Retina (tissue), 1 donor: ENCODE results near the gene AQP2.
"Not testable (repeated sequence)": the region's sequence is repeated elsewhere in the genome, so short reads cannot be mapped to it uniquely, and the experiment has no call there.

Experiments used
- DNase-seq: peaks from one replicate; pipeline ENCODE4 v3.0.0-alpha.2; 2016

The AQP2 gene

GRCh38 chr12:49971141-49971540 is 20.6 kb downstream of the AQP2 start:
- DNase-seq: no peak

- DNase-seq: no peak
Observed at GRCh38 chr12:49972129-49972528, 21.6 kb downstream of the AQP2 start.

GRCh38 chr12:49972641-49973360 is 22.3 kb downstream of the AQP2 start, which contains the start of gene AQP6:
AQP6 (plus strand) TSS chr12:49972947; CDS start chr12:49973174, 227 bp downstream.
- DNase-seq: no peak

GRCh38 chr12:49973361-49973830 is 22.9 kb downstream of the AQP2 start:
- DNase-seq: no peak

GRCh38 chr12:49974231-49974675 is 23.7 kb downstream of the AQP2 start:
- DNase-seq: peak; percentile 77

- DNase-seq: no peak
Observed at GRCh38 chr12:49974677-49975317, 24.3 kb downstream of the AQP2 start.

GRCh38 chr12:49975318-49975761 is 24.8 kb downstream of the AQP2 start:
- no peak for DNase-seq

- DNase-seq: no peak
Observed at GRCh38 chr12:49976557-49976956, 26.0 kb downstream of the AQP2 start.

- no peak for DNase-seq
Observed at GRCh38 chr12:49978125-49978524, 27.6 kb downstream of the AQP2 start.

- DNase-seq: peak; percentile 83
Observed at GRCh38 chr12:49979016-49979586, 28.6 kb downstream of the AQP2 start.

GRCh38 chr12:49979791-49980190 is 29.3 kb downstream of the AQP2 start:
- DNase-seq: no peak

- DNase-seq: peak; percentile 73
Observed at GRCh38 chr12:49980501-49981349, 30.2 kb downstream of the AQP2 start.

GRCh38 chr12:49982246-49983087 is 31.9 kb downstream of the AQP2 start:
- DNase-seq: no peak

GRCh38 chr12:49983892-49984291 is 33.4 kb downstream of the AQP2 start:
- DNase-seq: peak; percentile 52

- DNase-seq: peak; percentile 59
Observed at GRCh38 chr12:49984476-49985359, 34.2 kb downstream of the AQP2 start.

- DNase-seq: no peak
Observed at GRCh38 chr12:49985981-49986380, 35.4 kb downstream of the AQP2 start.

GRCh38 chr12:49986476-49986875 is 35.9 kb downstream of the AQP2 start:
- not testable (repeated sequence) for DNase-seq

GRCh38 chr12:49987625-49988303 is 37.2 kb downstream of the AQP2 start:
- no peak for DNase-seq

- DNase-seq: not testable (repeated sequence)
Observed at GRCh38 chr12:49989400-49989799, 38.9 kb downstream of the AQP2 start.

- DNase-seq: no peak
Observed at GRCh38 chr12:49990273-49990672, 39.7 kb downstream of the AQP2 start.
